H1 (cell line): ENCODE measurements around the gene ZNF791. TPM values are rescaled to one million over a fixed set of nuclear protein-coding genes. Genes with fewer than 3 reads are reported as not detected.

Experiments
- CTCF ChIA-PET: fragments of 300-600 bp; sonication (Branson Sonifier 250); formaldehyde crosslinking; loops from one replicate; lab custom pipeline; 2021; ENCODE audit not compliant: partially characterized antibody; lab: Charles Lee
- POLR2A ChIA-PET: fragments of 300-600 bp; sonication (Branson Sonifier 250); formaldehyde crosslinking; loops from one replicate; lab custom pipeline; 2021; ENCODE audit warnings: inconsistent platforms; ENCODE audit not compliant: partially characterized antibody; lab: Charles Lee
- DNase-seq, 2 experiments: peaks; one replicate each; pipeline versions ENCODE4 v3.0.0 to v3.0.0-alpha.2; 2010 to 2022; ENCODE audit warnings: low spot score in 2 of 2, low read depth in 1 of 2, mixed read lengths in 1 of 2
- FAIRE-seq: peaks from 2 replicates; lab custom pipeline; 2011; peaks lifted over from hg19 to GRCh38; lab: Jason Lieb, UNC
- H2AFZ ChIP-seq: 2 replicates; pipeline ENCODE4 v1.8.1; 2012; ENCODE audit warnings: low read length, inconsistent platforms
- H2AK5ac ChIP-seq: 2 replicates; pipeline ENCODE4 v1.6.1; 2013; ENCODE audit warnings: low read depth, low read length
- H2BK120ac ChIP-seq: replicated peaks from 2 replicates; pipeline ENCODE3; 2013; ENCODE audit warnings: low read depth, low read length, inconsistent platforms
- H2BK12ac ChIP-seq: 2 replicates; pipeline ENCODE4 v1.6.1; 2013; ENCODE audit warnings: low read depth, low read length
- H2BK15ac ChIP-seq: 2 replicates; pipeline ENCODE4 v1.6.1; 2013; ENCODE audit warnings: low read length
- H2BK20ac ChIP-seq: 2 replicates; pipeline ENCODE4 v1.6.1; 2013; ENCODE audit warnings: low read length
- H2BK5ac ChIP-seq: 2 replicates; pipeline ENCODE4 v1.6.1; 2013; ENCODE audit warnings: low read depth, low read length
- H3K14ac ChIP-seq: 2 replicates; pipeline ENCODE4 v1.6.1; 2013; ENCODE audit warnings: inconsistent platforms; ENCODE audit not compliant: insufficient read length
- H3K18ac ChIP-seq: 2 replicates; pipeline ENCODE4 v1.6.1; 2013; ENCODE audit warnings: low read length; ENCODE audit errors: extremely low read depth
- H3K23ac ChIP-seq: 2 replicates; pipeline ENCODE4 v1.6.1; 2013; ENCODE audit warnings: inconsistent platforms; ENCODE audit not compliant: insufficient read length
- H3K23me2 ChIP-seq: 2 replicates; pipeline ENCODE4 v1.6.1; 2013; ENCODE audit warnings: low read depth, low read length
- H3K27ac ChIP-seq: 2 replicates; pipeline ENCODE4 v1.6.1; 2011; ENCODE audit warnings: low read depth, low read length, inconsistent platforms
- H3K27me3 ChIP-seq, 4 experiments: replicated peaks in 1 of 4; 1 replicate in 1 of 4; 2 replicates in 3 of 4; pipeline versions ENCODE4 v1.6.1 to v1.8.1; 2011 to 2013; ENCODE audit warnings: low read length in 3 of 4, mild to moderate bottlenecking in 3 of 4, inconsistent platforms in 2 of 4, mixed read lengths in 2 of 4, moderate library complexity in 1 of 4; ENCODE audit not compliant: control insufficient read depth in 3 of 4, insufficient read depth in 3 of 4; ENCODE audit errors: extremely low read depth in 1 of 4
- H3K36me3 ChIP-seq, 4 experiments: 2 replicates each; pipeline versions ENCODE4 v1.6.1 to v1.8.1; 2011 to 2013; ENCODE audit warnings: mild to moderate bottlenecking in 4 of 4, low read length in 3 of 4, moderate library complexity in 2 of 4, control low read depth in 1 of 4, inconsistent platforms in 1 of 4; ENCODE audit not compliant: insufficient read depth in 4 of 4, control insufficient read depth in 2 of 4
- H3K4ac ChIP-seq: replicated peaks from 2 replicates; pipeline ENCODE3; 2013; ENCODE audit warnings: low read length, low read depth, mixed read lengths, inconsistent platforms; ENCODE audit not compliant: insufficient read length
- H3K4me1 ChIP-seq, 4 experiments: replicated peaks in 1 of 4; 1 replicate in 1 of 4; 2 replicates in 3 of 4; pipeline versions ENCODE4 v1.6.1 to v1.8.1; 2011 to 2013; ENCODE audit warnings: low read length in 3 of 4, inconsistent platforms in 2 of 4, mixed read lengths in 1 of 4; ENCODE audit not compliant: insufficient read depth in 4 of 4, control insufficient read depth in 3 of 4
- H3K4me2 ChIP-seq, 2 experiments: 2 replicates each; pipeline versions ENCODE4 v1.6.1 to v1.8.1; 2011 to 2013; ENCODE audit warnings: low read depth in 2 of 2, low read length in 2 of 2, control low read depth in 1 of 2, inconsistent platforms in 1 of 2, mild to moderate bottlenecking in 1 of 2; ENCODE audit not compliant: insufficient read depth in 1 of 2
- H3K4me3 ChIP-seq, 4 experiments: fragments of 200-600, 300-600 bp in 1 of 4; sonication (generic), shearing (Covaris generic), sonication (Bioruptor Twin) in 1 of 4; 2 replicates each; pipeline versions ENCODE4 v1.5.1 to v1.8.1; 2011 to 2016; ENCODE audit warnings: low read length in 4 of 4, low read depth in 3 of 4, control low read depth in 2 of 4, inconsistent platforms in 2 of 4, mild to moderate bottlenecking in 2 of 4, mixed read lengths in 1 of 4, moderate library complexity in 1 of 4; ENCODE audit not compliant: insufficient read depth in 2 of 4; ENCODE audit errors: extremely low read depth in 1 of 4
- H3K56ac ChIP-seq: replicated peaks from 2 replicates; pipeline ENCODE3; 2013; ENCODE audit warnings: low read depth, mild to moderate bottlenecking, mixed read lengths, low read length, inconsistent platforms; ENCODE audit not compliant: insufficient read length
- H3K79me1 ChIP-seq: 2 replicates; pipeline ENCODE4 v1.6.1; 2013; ENCODE audit warnings: low read depth, low read length, control low read depth
- H3K79me2 ChIP-seq, 2 experiments: 2 replicates each; pipeline versions ENCODE4 v1.6.1 to v1.8.1; 2012 to 2013; ENCODE audit warnings: low read length in 2 of 2, mild to moderate bottlenecking in 2 of 2, inconsistent platforms in 1 of 2; ENCODE audit not compliant: insufficient read depth in 2 of 2, control insufficient read depth in 1 of 2
- H3K9ac ChIP-seq, 4 experiments: replicated peaks in 1 of 4; 1 replicate in 1 of 4; 2 replicates in 3 of 4; pipeline versions ENCODE4 v1.6.1 to v1.8.1; 2011 to 2013; ENCODE audit warnings: low read depth in 3 of 4, low read length in 3 of 4, control low read depth in 2 of 4, mild to moderate bottlenecking in 2 of 4, moderate library complexity in 2 of 4, inconsistent platforms in 1 of 4; ENCODE audit errors: extremely low read depth in 1 of 4
- H3K9me3 ChIP-seq, 2 experiments: 2 replicates each; pipeline versions ENCODE4 v1.6.1 to v1.8.1; 2012 to 2013; ENCODE audit warnings: mild to moderate bottlenecking in 2 of 2, moderate library complexity in 2 of 2, control low read depth in 1 of 2, inconsistent platforms in 1 of 2, low read depth in 1 of 2, low read length in 1 of 2, mixed read lengths in 1 of 2; ENCODE audit not compliant: insufficient read depth in 2 of 2
- H4K20me1 ChIP-seq, 2 experiments: replicated peaks in 1 of 2; 2 replicates each; pipeline versions ENCODE3 to v1.8.1; 2011 to 2013; ENCODE audit warnings: inconsistent platforms in 2 of 2, low read length in 2 of 2, mild to moderate bottlenecking in 1 of 2; ENCODE audit not compliant: insufficient read depth in 2 of 2, control insufficient read depth in 1 of 2
- H4K5ac ChIP-seq: 2 replicates; pipeline ENCODE4 v1.6.1; 2013; ENCODE audit warnings: low read length, low read depth, mixed read lengths, inconsistent platforms; ENCODE audit not compliant: insufficient read length
- H4K8ac ChIP-seq: 2 replicates; pipeline ENCODE4 v1.8.0; 2013; ENCODE audit warnings: mild to moderate bottlenecking, moderate library complexity, low read length, inconsistent platforms; ENCODE audit not compliant: insufficient read depth; ENCODE audit errors: extremely low read depth
- H4K91ac ChIP-seq: replicated peaks from 2 replicates; pipeline ENCODE3; 2013; ENCODE audit warnings: low read length, mixed read lengths, inconsistent platforms; ENCODE audit not compliant: insufficient read length
- BACH1 ChIP-seq: IDR thresholded peaks from 2 replicates; pipeline ENCODE4 v1.6.1; 2012; ENCODE audit warnings: low read length, improper control_type of control experiment
- BRCA1 ChIP-seq: IDR thresholded peaks from 2 replicates; pipeline ENCODE4 v1.6.1; 2012; ENCODE audit warnings: low read depth, low read length, improper control_type of control experiment
- CEBPB ChIP-seq: IDR thresholded peaks from 2 replicates; pipeline ENCODE4 v1.6.1; 2012; ENCODE audit warnings: low read depth, low read length
- CTBP2 ChIP-seq: IDR thresholded peaks from 2 replicates; pipeline ENCODE4 v1.7.0; 2011; ENCODE audit warnings: borderline replicate concordance, mild to moderate bottlenecking, moderate library complexity, mixed read lengths, low read length; ENCODE audit not compliant: insufficient read depth, insufficient read length
- CTCF ChIP-seq, 3 experiments: IDR thresholded peaks; 1 replicate in 2 of 3; 2 replicates in 1 of 3; pipeline versions ENCODE4 v1.5.1 to v1.6.1; 2011; ENCODE audit warnings: low read length in 3 of 3, mild to moderate bottlenecking in 3 of 3, inconsistent platforms in 2 of 3, low read depth in 1 of 3, moderate library complexity in 1 of 3; ENCODE audit not compliant: insufficient read depth in 1 of 3; ENCODE audit errors: control extremely low read depth in 1 of 3
- KDM4A ChIP-seq: IDR thresholded peaks from one replicate; pipeline ENCODE4 v1.7.1; 2012; ENCODE audit warnings: low read depth, mild to moderate bottlenecking, moderate library complexity, low read length, inconsistent platforms; ENCODE audit not compliant: severe bottlenecking
- POLR2AphosphoS5 ChIP-seq: IDR thresholded peaks from 2 replicates; pipeline ENCODE4 v1.6.1; 2011; ENCODE audit warnings: low read depth, low read length
- POU5F1 ChIP-seq: IDR thresholded peaks from 2 replicates; pipeline ENCODE4 v1.6.1; 2011; ENCODE audit warnings: low read depth, mild to moderate bottlenecking, low read length, moderate library complexity
- SP1 ChIP-seq: IDR thresholded peaks from 2 replicates; pipeline ENCODE4 v1.6.1; 2011; ENCODE audit warnings: low read depth, low read length
- SUZ12 ChIP-seq: fragments of 200-600 bp; sonication (generic); IDR thresholded peaks from 2 replicates; pipeline ENCODE4 v1.6.1; 2012; ENCODE audit warnings: mild to moderate bottlenecking, inconsistent platforms, low read length, moderate library complexity, mixed read lengths
- TAF1 ChIP-seq: IDR thresholded peaks from 2 replicates; pipeline ENCODE4 v1.6.1; 2011; ENCODE audit warnings: mild to moderate bottlenecking, low read depth, low read length
- TBP ChIP-seq: IDR thresholded peaks from 2 replicates; pipeline ENCODE4 v1.6.1; 2011; ENCODE audit warnings: low read depth, low read length, improper control_type of control experiment
- ZNF274 ChIP-seq: IDR thresholded peaks from 2 replicates; pipeline ENCODE4 v1.7.0; 2012; ENCODE audit warnings: low read length, borderline replicate concordance; ENCODE audit errors: extremely low read depth
- whole genome bisulfite sequencing, 2 experiments: shearing (Covaris generic) in 1 of 2; methylation state at CpG; one replicate each; pipeline versions ENCODE4 v1.1.6 to v1.1.7; 2013 to 2015; ENCODE audit warnings: low lambda C conversion rate in 2 of 2, mixed read lengths in 2 of 2, inconsistent platforms in 1 of 2, low coverage in 1 of 2, missing lambda C conversion rate in 1 of 2; ENCODE audit not compliant: insufficient replicate concordance in 2 of 2, insufficient coverage in 1 of 2, insufficient read length in 1 of 2; ENCODE audit errors: extremely low coverage in 1 of 2, missing lambda C conversion rate in 1 of 2; 5-methylcytosine and 5-hydroxymethylcytosine counted together
- polyA plus RNA-seq, 7 experiments: library from polyadenylated mRNA; depleted of rRNA in 3 of 7; stranded (reverse) in 5 of 7; unstranded in 2 of 7; fragments of >200 nt in 5 of 7; fragments of 200-250 nt in 2 of 7; gene quantifications; 1 replicate in 5 of 7; 2 replicates in 1 of 7; 4 replicates in 1 of 7; pipeline versions ENCODE4 v1.2.1 to v1.2.3, GENCODE V29; 2011 to 2013; ENCODE audit warnings: missing spikeins in 2 of 7, mixed read lengths in 2 of 7
- total RNA-seq: library from RNA; stranded (reverse); fragmentation: NEBNext Ultra II Directional; extraction: Animal tissue kit (Norgen Biotek cat#: 25700); gene quantifications from 2 replicates; pipeline ENCODE4 v1.2.1, GENCODE V29; 2021

The ZNF791 gene
- total and polyA plus RNA-seq, 2 of the 8 experiments (the other 6 are each of a cell fraction or from before 2014, with no cell fraction given), result 4.1 to 18.6 TPM

- Histone ChIP-seq H4K91ac (no peak overlapping the region), H3K27ac (no peak overlapping the region), H4K8ac (no peak overlapping the region), H4K5ac (no peak overlapping the region), H3K18ac (no peak overlapping the region), H3K79me1 (no peaks in the 10 kb centered on the region), H2BK5ac (no peak overlapping the region), H2AFZ (no peak overlapping the region), H3K23ac (no peak overlapping the region), H3K9me3 (no peaks in the 10 kb centered on the region), H3K4me2 (no peak overlapping the region), H3K23me2 (no peaks in the 10 kb centered on the region), H2BK15ac (no peak overlapping the region), H2BK120ac (no peak overlapping the region), H3K9ac (no peak overlapping the region), H3K27me3 (no peaks in the 10 kb centered on the region), H3K79me2 (no peaks in the 10 kb centered on the region)
- no peak for DNase-seq
- no peak for FAIRE-seq
- WGBS, 2 experiments, result 91% methylated on average over 11 of the region's 11 CpGs; no CpG with 5 or more reads in 1 of the 2 experiments
- POLR2A ChIA-PET, result interaction anchor here (1.2 kb wide), 1 partner anchor 84 kb away, joined by 4 read pairs; the partner anchor contains the start of gene DHPS
- no peak for TF ChIP-seq KDM4A
- TF ChIP-seq CTBP2, result no peak
- TF ChIP-seq CEBPB, result no peak
- no peak for TF ChIP-seq POLR2AphosphoS5
- no peak for TF ChIP-seq TBP
- no peak for TF ChIP-seq BACH1
- no peak for TF ChIP-seq SUZ12
- TF ChIP-seq POU5F1, result no peak
- no peak for TF ChIP-seq BRCA1
- TF ChIP-seq TAF1, result no peak
- TF ChIP-seq SP1, result no peak
- TF ChIP-seq CTCF (IDR thresholded peaks at IDR 0.05; ENCODE audit: control extremely low read depth in 1 of 3, insufficient read depth in 1 of 3, low read depth in 1 of 3, low read length in 3 of 3), result no peak
- no peak for TF ChIP-seq ZNF274
- TF ChIP-seq, all 59 proteins: peak for 0
- Histone ChIP-seq H3K36me3 (no peaks in the 10 kb centered on the region; a peak in 1 of 8 replicates), H2BK12ac (no peak overlapping the region), H4K20me1 (no peaks in the 10 kb centered on the region), H3K4ac (no peak overlapping the region), H3K4me3 (no peak overlapping the region), H2AK5ac (no peak overlapping the region), H3K56ac (no peak overlapping the region), H3K4me1 (no peaks in the 10 kb centered on the region), H3K14ac (no peak overlapping the region), H2BK20ac (no peak overlapping the region)
- CTCF ChIA-PET, result interaction anchor here (0.8 to 1.1 kb wide), 3 partner anchors 9 to 75 kb away, joined by 3 to 4 read pairs (median 3); no protein-coding TSS in a partner anchor
These were observed 13.1 kb upstream of the ZNF791 start for GRCh38 chr19:12597594-12597993.
